ENCODE results near the gene CNDP2.

The CNDP2 gene

GRCh38 chr18:74501386-74501785, 5.2 kb downstream of the CNDP2 start:
- DNase-seq: no peak

- DNase-seq: no peak
Measured at GRCh38 chr18:74503137-74503536, 7.0 kb downstream of the CNDP2 start.

GRCh38 chr18:74505776-74506175, 9.6 kb downstream of the CNDP2 start:
- no peak for DNase-seq

GRCh38 chr18:74506448-74507084, 10.4 kb downstream of the CNDP2 start:
- DNase-seq: peak; percentile 95

GRCh38 chr18:74507097-74507881, 11.1 kb downstream of the CNDP2 start:
- DNase-seq: no peak

GRCh38 chr18:74507927-74508326, 11.8 kb downstream of the CNDP2 start:
- DNase-seq: no peak

GRCh38 chr18:74508366-74508765, 12.2 kb downstream of the CNDP2 start:
- no peak for DNase-seq

- DNase-seq: no peak
Measured at GRCh38 chr18:74508821-74509225, 12.7 kb downstream of the CNDP2 start.

GRCh38 chr18:74509856-74510769, 13.9 kb downstream of the CNDP2 start:
- no peak for DNase-seq

- no peak for DNase-seq
Measured at GRCh38 chr18:74510770-74511095, 14.6 kb downstream of the CNDP2 start.

GRCh38 chr18:74511823-74512222, 15.7 kb downstream of the CNDP2 start:
- DNase-seq: no peak

GRCh38 chr18:74512321-74513053, 16.3 kb downstream of the CNDP2 start:
- DNase-seq: no peak

GRCh38 chr18:74513149-74513882, 17.2 kb downstream of the CNDP2 start:
- no peak for DNase-seq

GRCh38 chr18:74513883-74514205, 17.7 kb downstream of the CNDP2 start:
- DNase-seq: no peak

- DNase-seq: no peak
Measured at GRCh38 chr18:74514860-74515495, 18.8 kb downstream of the CNDP2 start.

- no peak for DNase-seq
Measured at GRCh38 chr18:74515620-74516231, 19.6 kb downstream of the CNDP2 start.

GRCh38 chr18:74516271-74517235, 20.4 kb downstream of the CNDP2 start:
- DNase-seq: no peak

GRCh38 chr18:74517236-74517630, 21.1 kb downstream of the CNDP2 start:
- no peak for DNase-seq

- DNase-seq: no peak
Measured at GRCh38 chr18:74518456-74519295, 22.5 kb downstream of the CNDP2 start.
